ENCODE measurements around the gene SASH1. TPM values are rescaled to one million over a fixed set of nuclear protein-coding genes. Genes with fewer than 3 reads are reported as not detected.

SASH1 gene
- total RNA-seq, 1 donor from 2014 or later = 61.3 TPM

DNA sequence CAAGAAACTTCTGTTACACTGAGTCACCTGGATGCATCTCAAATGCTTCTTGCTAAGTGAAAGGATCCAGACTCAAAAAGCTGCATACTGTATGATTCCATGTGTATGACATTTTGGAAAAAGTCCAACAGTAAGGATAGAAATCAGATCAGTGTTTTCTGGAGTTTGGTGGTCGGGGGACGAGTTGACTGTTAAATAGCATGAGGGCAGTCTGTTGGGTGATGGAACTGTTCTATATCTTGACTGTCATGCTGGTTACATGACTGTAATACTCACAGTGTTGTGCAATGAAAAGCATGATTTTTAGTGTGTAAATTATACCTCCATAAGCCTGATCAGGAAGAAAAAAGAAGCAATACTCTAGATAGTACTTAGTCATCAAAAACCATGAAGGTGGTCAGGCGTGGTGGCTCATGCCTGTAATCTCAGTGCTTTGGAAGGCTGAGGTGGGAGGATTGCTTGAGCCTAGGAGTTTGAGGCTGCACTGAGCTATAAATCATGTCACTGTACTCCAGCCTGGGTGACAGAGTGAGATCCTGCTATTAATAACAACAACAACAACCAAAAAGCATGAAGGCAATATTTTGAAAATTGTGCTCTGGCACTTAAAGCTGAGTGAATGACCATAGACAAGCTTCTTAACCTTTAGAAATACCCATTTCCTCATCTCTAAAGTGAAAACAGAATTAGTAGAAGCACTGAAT lies 30.5 kb upstream of the SASH1 start:
- H3K9me3 Mint-ChIP-seq = peaks cover 4% of the 10 kb centered on the region
- H3K27me3 Mint-ChIP-seq = no peaks in the 10 kb centered on the region
- H3K4me3 Mint-ChIP-seq = peak overlapping the region; percentile 37
- no peaks in the 10 kb centered on the region for H3K36me3 Mint-ChIP-seq
- no peak for DNase-seq (ENCODE audit: extremely low spot score, unreplicated experiment)
- TF ChIP-seq, protein P1, sequence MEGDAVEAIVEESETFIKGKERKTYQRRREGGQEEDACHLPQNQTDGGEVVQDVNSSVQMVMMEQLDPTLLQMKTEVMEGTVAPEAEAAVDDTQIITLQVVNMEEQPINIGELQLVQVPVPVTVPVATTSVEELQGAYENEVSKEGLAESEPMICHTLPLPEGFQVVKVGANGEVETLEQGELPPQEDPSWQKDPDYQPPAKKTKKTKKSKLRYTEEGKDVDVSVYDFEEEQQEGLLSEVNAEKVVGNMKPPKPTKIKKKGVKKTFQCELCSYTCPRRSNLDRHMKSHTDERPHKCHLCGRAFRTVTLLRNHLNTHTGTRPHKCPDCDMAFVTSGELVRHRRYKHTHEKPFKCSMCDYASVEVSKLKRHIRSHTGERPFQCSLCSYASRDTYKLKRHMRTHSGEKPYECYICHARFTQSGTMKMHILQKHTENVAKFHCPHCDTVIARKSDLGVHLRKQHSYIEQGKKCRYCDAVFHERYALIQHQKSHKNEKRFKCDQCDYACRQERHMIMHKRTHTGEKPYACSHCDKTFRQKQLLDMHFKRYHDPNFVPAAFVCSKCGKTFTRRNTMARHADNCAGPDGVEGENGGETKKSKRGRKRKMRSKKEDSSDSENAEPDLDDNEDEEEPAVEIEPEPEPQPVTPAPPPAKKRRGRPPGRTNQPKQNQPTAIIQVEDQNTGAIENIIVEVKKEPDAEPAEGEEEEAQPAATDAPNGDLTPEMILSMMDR (conservative IDR thresholded peaks at IDR 0.05) = no peak
- peak overlapping the region; percentile 49 for H3K27ac Mint-ChIP-seq
- H3K4me1 Mint-ChIP-seq (ENCODE audit: unreplicated experiment) = peaks cover 32% of the 10 kb centered on the region

GRCh38 chr6:148313488-148313887 lies 29.1 kb upstream of the SASH1 start:
- H3K27ac Mint-ChIP-seq = peak overlapping the region; percentile 24
- TF ChIP-seq, protein P1 (conservative IDR thresholded peaks at IDR 0.05) = no peak
- H3K36me3 Mint-ChIP-seq = no peaks in the 10 kb centered on the region
- H3K9me3 Mint-ChIP-seq = peaks cover 4% of the 10 kb centered on the region
- no peak for DNase-seq (ENCODE audit: extremely low spot score, unreplicated experiment)
- H3K4me3 Mint-ChIP-seq = no peak overlapping the region
- H3K4me1 Mint-ChIP-seq (ENCODE audit: unreplicated experiment) = peaks cover 33% of the 10 kb centered on the region
- H3K27me3 Mint-ChIP-seq = no peaks in the 10 kb centered on the region

- TF ChIP-seq, protein P1 (conservative IDR thresholded peaks at IDR 0.05) = no peak
- H3K4me3 Mint-ChIP-seq = no peak overlapping the region
- peaks cover 23% of the 10 kb centered on the region for H3K4me1 Mint-ChIP-seq (ENCODE audit: unreplicated experiment)
- no peaks in the 10 kb centered on the region for H3K36me3 Mint-ChIP-seq
- H3K27me3 Mint-ChIP-seq = no peaks in the 10 kb centered on the region
- peaks cover 4% of the 10 kb centered on the region for H3K9me3 Mint-ChIP-seq
- no peak for DNase-seq (ENCODE audit: extremely low spot score, unreplicated experiment)
- H3K27ac Mint-ChIP-seq = no peak overlapping the region
Measured at GRCh38 chr6:148316308-148316707, 26.3 kb upstream of the SASH1 start.

- no peaks in the 10 kb centered on the region for H3K36me3 Mint-ChIP-seq
- H3K4me3 Mint-ChIP-seq = no peak overlapping the region
Measured at GRCh38 chr6:148317051-148317450, 25.6 kb upstream of the SASH1 start.

GRCh38 chr6:148317739-148318138 lies 24.9 kb upstream of the SASH1 start:
- Mint-ChIP-seq H3K36me3 (no peaks in the 10 kb centered on the region), H3K9me3 (peaks cover 4% of the 10 kb centered on the region), H3K4me3 (no peak overlapping the region), H3K4me1 (ENCODE audit: unreplicated experiment) (peaks cover 18% of the 10 kb centered on the region), H3K27me3 (no peaks in the 10 kb centered on the region), H3K27ac (peak overlapping the region; percentile 64)
- DNase-seq (ENCODE audit: extremely low spot score, unreplicated experiment) = no peak
- TF ChIP-seq, protein P1 (conservative IDR thresholded peaks at IDR 0.05) = no peak

More at GRCh38 chr6:148317051-148317450, 25.6 kb upstream of the SASH1 start:
- no peak for DNase-seq (ENCODE audit: extremely low spot score, unreplicated experiment)
- H3K4me1 Mint-ChIP-seq (ENCODE audit: unreplicated experiment) = peaks cover 21% of the 10 kb centered on the region
- TF ChIP-seq, protein P1 (conservative IDR thresholded peaks at IDR 0.05) = no peak
- H3K9me3 Mint-ChIP-seq = peaks cover 4% of the 10 kb centered on the region
- H3K27ac Mint-ChIP-seq = no peak overlapping the region
- no peaks in the 10 kb centered on the region for H3K27me3 Mint-ChIP-seq

Data from type B pancreatic cell (in vitro differentiated cells).